Kidney (tissue), 14 donors: ENCODE results near the gene MSI2. TPM values are rescaled to one million over a fixed set of nuclear protein-coding genes. Genes with fewer than 3 reads are reported as not detected.

ENCODE experiments used
- DNase-seq, 5 donors: peaks; one replicate each; pipeline ENCODE4 v3.0.0-alpha.2; 2013 to 2020
- FAIRE-seq: peaks from 2 replicates; lab custom pipeline; 2012; peaks lifted over from hg19 to GRCh38; lab: Jason Lieb, UNC
- H3K27ac ChIP-seq, 2 donors: one replicate each; pipeline ENCODE4 v1.7.0; 2013; ENCODE audit warnings: low read depth in 2 of 2, low read length in 2 of 2, inconsistent platforms in 1 of 2
- H3K27me3 ChIP-seq: one replicate; pipeline ENCODE4 v1.7.1; 2013; ENCODE audit warnings: low read length, inconsistent platforms; ENCODE audit not compliant: control insufficient read depth, insufficient read depth
- H3K36me3 ChIP-seq, 3 donors: one replicate each; pipeline versions ENCODE4 v1.7.0 to v1.7.1; 2013; ENCODE audit warnings: low read length in 3 of 3, control low read depth in 1 of 3, inconsistent platforms in 1 of 3; ENCODE audit not compliant: insufficient read depth in 3 of 3, control insufficient read depth in 2 of 3
- H3K4me1 ChIP-seq, 3 donors: one replicate each; pipeline versions ENCODE4 v1.7.0 to v1.7.1; 2013; ENCODE audit warnings: low read length in 3 of 3, inconsistent platforms in 1 of 3, low read depth in 1 of 3; ENCODE audit not compliant: control insufficient read depth in 2 of 3, insufficient read depth in 2 of 3
- H3K4me3 ChIP-seq, 3 donors: one replicate each; pipeline versions ENCODE4 v1.7.0 to v1.8.1; 2013; ENCODE audit warnings: low read length in 3 of 3, control low read depth in 1 of 3, inconsistent platforms in 1 of 3
- H3K9ac ChIP-seq, 3 donors: one replicate each; pipeline versions ENCODE4 v1.7.0 to v1.7.1; 2013; ENCODE audit warnings: low read length in 3 of 3, control low read depth in 1 of 3, inconsistent platforms in 1 of 3
- H3K9me3 ChIP-seq, 3 donors: one replicate each; pipeline versions ENCODE4 v1.7.0 to v1.7.1; 2013; ENCODE audit warnings: low read length in 3 of 3, control low read depth in 1 of 3, inconsistent platforms in 1 of 3; ENCODE audit not compliant: control insufficient read depth in 2 of 3, insufficient read depth in 1 of 3
- intact Hi-C: fragments of 100-400 bp; cut with DNase I; formaldehyde crosslinking; loops from one replicate; pipeline ENCODE4 v1.11.1; 2022
- polyA plus RNA-seq: library from polyadenylated mRNA; stranded (reverse); fragments of 350-450 nt; fragmentation: Illumina TruSeq; extraction: RNeasy Lipid Tissue Mini Kit (QIAGEN cat#74804); gene quantifications from one replicate; pipeline ENCODE4 v1.2.3, GENCODE V29; 2014; ENCODE audit warnings: low read depth, low replicate concordance; ENCODE audit not compliant: insufficient read depth
- total RNA-seq: library from RNA; stranded (reverse); fragmentation: NEBNext Ultra II Directional; extraction: Animal tissue kit (Norgen Biotek cat#: 25700); gene quantifications from one replicate; pipeline ENCODE4 v1.2.1, GENCODE V29; 2021
- TF ChIP-seq, protein P1 (sequence below): IDR thresholded peaks from 3 replicates; pipeline ENCODE4 v1.5.1; 2012; ENCODE audit warnings: mild to moderate bottlenecking, moderate library complexity, borderline replicate concordance; ENCODE audit not compliant: insufficient read depth; ENCODE audit errors: extremely low read depth
- donor health status: control.
- donor health status: control.
- donor health status: control.
- donor health status: control.
- donor health status: control.
- donor health status: DM: yes; HTN: yes; CAD: no.
- donor health status: Normal renal cell carcinoma (clear cell type).

Gene MSI2
- total and polyA plus RNA-seq, 2 donors from 2014 or later = 69.2 to 151 TPM

DNA sequence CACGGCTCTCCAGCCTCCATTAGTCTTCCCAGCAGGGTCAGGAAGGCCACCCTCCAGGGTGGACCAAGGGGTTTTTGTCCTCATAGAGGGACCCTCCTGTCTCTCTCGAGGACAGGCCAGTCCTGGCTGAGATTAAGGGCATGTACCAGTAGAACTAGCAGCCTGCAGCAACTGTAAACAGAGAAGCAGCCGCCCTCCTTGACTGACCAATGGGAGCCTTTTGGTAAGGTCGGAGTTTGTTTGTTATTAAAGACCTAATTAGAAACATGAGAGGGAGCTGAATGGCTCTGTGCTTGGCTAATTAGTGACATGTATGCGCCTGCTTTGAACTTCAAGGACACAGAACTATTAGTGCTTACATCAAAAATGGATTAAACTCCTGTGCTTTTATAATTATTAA, 408.8 kb downstream of the MSI2 start:
- no peaks in the 10 kb centered on the region for H3K27me3 ChIP-seq
- peak overlapping the region; percentile 93 to 98 for H3K27ac ChIP-seq
- H3K9me3 ChIP-seq = no peaks in the 10 kb centered on the region
- TF ChIP-seq, protein P1, sequence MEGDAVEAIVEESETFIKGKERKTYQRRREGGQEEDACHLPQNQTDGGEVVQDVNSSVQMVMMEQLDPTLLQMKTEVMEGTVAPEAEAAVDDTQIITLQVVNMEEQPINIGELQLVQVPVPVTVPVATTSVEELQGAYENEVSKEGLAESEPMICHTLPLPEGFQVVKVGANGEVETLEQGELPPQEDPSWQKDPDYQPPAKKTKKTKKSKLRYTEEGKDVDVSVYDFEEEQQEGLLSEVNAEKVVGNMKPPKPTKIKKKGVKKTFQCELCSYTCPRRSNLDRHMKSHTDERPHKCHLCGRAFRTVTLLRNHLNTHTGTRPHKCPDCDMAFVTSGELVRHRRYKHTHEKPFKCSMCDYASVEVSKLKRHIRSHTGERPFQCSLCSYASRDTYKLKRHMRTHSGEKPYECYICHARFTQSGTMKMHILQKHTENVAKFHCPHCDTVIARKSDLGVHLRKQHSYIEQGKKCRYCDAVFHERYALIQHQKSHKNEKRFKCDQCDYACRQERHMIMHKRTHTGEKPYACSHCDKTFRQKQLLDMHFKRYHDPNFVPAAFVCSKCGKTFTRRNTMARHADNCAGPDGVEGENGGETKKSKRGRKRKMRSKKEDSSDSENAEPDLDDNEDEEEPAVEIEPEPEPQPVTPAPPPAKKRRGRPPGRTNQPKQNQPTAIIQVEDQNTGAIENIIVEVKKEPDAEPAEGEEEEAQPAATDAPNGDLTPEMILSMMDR = no peak
- peaks cover 6 to 46% (median 36%) of the 10 kb centered on the region in 3 donors for H3K4me1 ChIP-seq
- peak overlapping the region in 1 of 3 donors; percentile 74 for H3K9ac ChIP-seq
- no peaks in the 10 kb centered on the region for H3K36me3 ChIP-seq
- FAIRE-seq (peak; percentile 3), DNase-seq (peak in 3 of 5 donors; percentile 31 to 66 (median 48))
- intact Hi-C loops = loop anchor here (10.0 kb wide), 2 partner anchors 60 to 420 kb away; no protein-coding TSS in a partner anchor
- no peak overlapping the region for H3K4me3 ChIP-seq

DNA sequence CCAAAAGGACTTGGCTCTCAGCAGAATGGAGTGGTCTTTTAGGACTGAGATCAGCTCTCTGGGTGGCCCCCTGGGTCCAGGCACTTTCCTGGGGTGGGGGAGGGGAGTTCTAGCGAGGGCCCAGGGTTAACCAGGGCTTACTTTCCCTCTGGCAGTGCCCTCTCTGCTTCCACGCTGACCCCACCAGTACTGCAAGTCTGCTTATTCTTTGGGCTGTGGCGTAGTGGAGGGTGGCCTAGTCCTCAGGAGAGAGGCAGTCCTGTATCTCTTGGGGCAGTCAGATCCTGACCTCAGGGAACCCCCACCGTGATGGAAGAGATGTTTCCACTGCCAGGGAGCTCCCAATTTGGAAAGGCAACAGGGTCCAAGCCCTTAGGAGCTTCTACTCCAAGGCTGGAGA, 409.4 kb downstream of the MSI2 start:
- Histone ChIP-seq H3K27me3 (no peaks in the 10 kb centered on the region), H3K27ac (peak overlapping the region; percentile 78 to 93), H3K4me1 (peaks cover 6 to 46% (median 36%) of the 10 kb centered on the region in 3 donors), H3K9me3 (no peaks in the 10 kb centered on the region), H3K4me3 (no peak overlapping the region), H3K9ac (peak overlapping the region in 1 of 3 donors; percentile 74), H3K36me3 (no peaks in the 10 kb centered on the region)
- DNase-seq (peak in 1 of 5 donors; percentile 49), FAIRE-seq (no peak)
- TF ChIP-seq, protein P1 = no peak
- intact Hi-C loops = loop anchor here (10.0 kb wide), 2 partner anchors 61 to 421 kb away; no protein-coding TSS in a partner anchor

DNA sequence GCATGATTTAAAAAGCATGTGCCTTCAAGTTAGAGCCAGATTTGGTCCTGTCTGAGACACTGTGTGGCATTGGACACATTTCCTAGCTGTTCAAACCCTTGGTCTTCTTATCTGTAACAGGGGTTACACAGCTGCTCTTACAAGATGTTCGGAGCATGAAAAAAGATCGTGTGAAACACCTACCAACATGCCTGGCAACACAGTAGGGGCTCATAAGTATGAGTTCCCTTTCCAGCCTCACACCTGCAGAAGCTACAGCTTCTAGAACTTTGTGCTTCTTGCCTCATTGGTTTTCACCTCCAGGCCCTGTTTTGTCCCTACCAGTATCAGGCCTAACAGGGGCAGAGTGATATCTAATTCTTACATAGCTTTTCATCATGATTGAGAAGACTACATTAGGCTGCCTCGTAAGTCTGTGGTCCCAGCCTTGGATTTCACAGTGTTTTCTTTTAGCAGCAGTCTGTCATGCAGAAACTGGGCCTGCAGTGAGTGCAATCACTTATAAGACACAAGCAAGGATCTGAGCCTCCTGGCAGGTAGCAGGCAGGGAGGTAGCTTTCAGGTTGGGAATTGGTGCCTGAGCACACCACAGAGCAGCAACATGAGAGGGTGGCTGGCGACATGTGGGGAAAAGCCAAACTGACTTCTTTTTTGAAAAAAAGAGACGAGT, 410.0 kb downstream of the MSI2 start:
- Histone ChIP-seq H3K27me3 (no peaks in the 10 kb centered on the region), H3K27ac (peak overlapping the region; percentile 78 to 93), H3K4me3 (no peak overlapping the region), H3K9me3 (no peaks in the 10 kb centered on the region), H3K4me1 (peaks cover 6 to 46% (median 40%) of the 10 kb centered on the region in 3 donors), H3K9ac (peak overlapping the region in 1 of 3 donors; percentile 74), H3K36me3 (no peaks in the 10 kb centered on the region)
- intact Hi-C loops = loop anchor here (10.0 kb wide), 2 partner anchors 62 to 422 kb away; no protein-coding TSS in a partner anchor
- TF ChIP-seq, protein P1 = no peak
- DNase-seq (peak in 3 of 5 donors; percentile 24 to 30 (median 26)), FAIRE-seq (no peak)
